GM23338 (cell line): ENCODE data around the gene RGS3.

Experiments
- CTCF ChIP-seq, 2 experiments: fragments of 200-600 bp in 1 of 2; sonication (generic) in 1 of 2; conservative IDR thresholded peaks; 2 replicates each; pipeline versions ENCODE4 v1.5.1 to v1.6.1; 2016 to 2017; ENCODE audit warnings: antibody characterized with exemption in 2 of 2, low read depth in 2 of 2, mild to moderate bottlenecking in 2 of 2, moderate library complexity in 1 of 2
- EZH2 ChIP-seq: fragments of 200-600 bp; sonication (generic); IDR thresholded peaks from one replicate; pipeline ENCODE4 v1.8.0; 2017; ENCODE audit warnings: antibody characterized with exemption, mild to moderate bottlenecking, low read depth; ENCODE audit not compliant: unreplicated experiment
- ZNF331 ChIP-seq: fragments of 250-450 bp; sonication (Bioruptor Pico); IDR thresholded peaks from 2 replicates; pipeline ENCODE4 v1.5.0; 2020; ENCODE audit warnings: low read depth, mild to moderate bottlenecking, moderate library complexity

- TF ChIP-seq CTCF (conservative IDR thresholded peaks at IDR 0.05; ENCODE audit: low read depth in 2 of 2), result no peak
- TF ChIP-seq ZNF331 (CRISPR knock-in tag), result no peak
- TF ChIP-seq EZH2, result no peak
Observed at GRCh38 chr9:113588242-113588810, 124.8 kb downstream of the RGS3 start.
